Lung microvascular endothelial cell (primary cell): Measurements from ENCODE around the gene XCL1. TPM values are rescaled to one million over a fixed set of nuclear protein-coding genes. Genes with fewer than 3 reads are reported as not detected.
"Not testable (repeated sequence)": the region's sequence is repeated elsewhere in the genome, so short reads cannot be mapped to it uniquely, and the experiment has no call there.

Experiments used
- DNase-seq, 2 donors: peaks; one replicate each; pipeline versions ENCODE4 v3.0.0 to v3.0.0-alpha.2; 2010; ENCODE audit warnings: low read depth in 2 of 2
- total RNA-seq: library from RNA; depleted of rRNA; stranded (reverse); fragments of >200 nt; gene quantifications from 2 replicates; pipeline ENCODE4 v1.2.1, GENCODE V29; 2014

The XCL1 gene
- not detected in 2 replicates for total RNA-seq

DNA sequence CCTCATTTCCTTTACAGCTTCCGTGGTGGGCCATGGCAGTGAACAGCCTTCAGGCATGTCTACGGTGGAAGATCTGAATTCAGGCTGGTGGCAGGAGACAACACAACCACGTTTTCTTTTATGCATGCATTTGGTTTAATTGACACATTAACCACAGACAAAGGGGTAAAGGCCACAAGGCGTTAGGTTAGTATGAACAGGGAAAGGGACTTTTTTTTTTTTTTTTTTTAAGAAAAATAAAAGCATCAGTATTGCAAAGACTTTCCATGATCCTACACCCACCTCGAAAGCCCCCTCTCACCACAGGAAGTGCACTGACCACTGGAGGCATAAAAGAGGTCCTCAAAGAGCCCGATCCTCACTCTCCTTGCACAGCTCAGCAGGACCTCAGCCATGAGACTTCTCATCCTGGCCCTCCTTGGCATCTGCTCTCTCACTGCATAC lies at the start of gene XCL1:
Gene XCL1 (plus strand): TSS at position 361 of the 444 bp plus-strand sequence. CDS start 33 bp downstream, at position 394.
- DNase-seq, result not testable (repeated sequence)

- peak in 1 of 2 donors; percentile 83 for DNase-seq
Observed at GRCh38 chr1:168529518-168529917, 46.9 kb upstream of the XCL1 start.

DNA sequence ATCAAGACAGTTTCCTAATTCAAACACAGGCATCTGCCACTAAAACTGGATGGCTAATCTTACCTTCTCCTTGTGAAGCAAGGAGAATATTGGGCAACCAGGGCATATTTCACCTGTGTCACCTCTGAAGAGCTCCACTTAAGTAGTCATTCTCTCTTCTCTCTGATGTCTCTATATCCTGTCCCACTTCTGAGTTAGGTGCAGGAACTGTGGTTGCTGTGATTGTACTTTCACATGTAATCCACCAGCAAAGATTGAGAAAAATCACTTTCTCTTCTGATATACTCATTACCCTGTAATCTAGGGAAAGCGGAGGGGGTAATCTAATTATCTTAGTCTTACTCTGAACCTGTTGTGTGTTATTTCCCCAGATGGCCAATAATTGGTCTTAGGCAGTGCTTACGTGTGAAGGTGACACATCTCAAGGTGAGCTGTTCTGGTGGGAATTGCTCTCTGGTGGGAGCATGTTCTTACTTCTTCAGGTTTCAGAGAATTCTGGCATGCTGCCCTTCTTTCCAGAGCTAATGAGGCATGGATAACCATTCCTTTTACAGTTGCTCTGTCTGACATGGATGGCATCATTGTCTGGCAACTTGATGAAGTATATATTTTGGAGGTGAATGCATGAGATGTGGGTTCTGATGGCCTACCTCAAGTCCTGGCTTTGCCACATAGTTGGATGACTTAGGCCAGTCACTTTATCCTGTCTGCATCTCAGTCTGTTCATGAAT lies 44.6 kb upstream of the XCL1 start:
- DNase-seq, result no peak

GRCh38 chr1:168535536-168535935 lies 40.9 kb upstream of the XCL1 start:
- peak in 1 of 2 donors; percentile 4 for DNase-seq

DNA sequence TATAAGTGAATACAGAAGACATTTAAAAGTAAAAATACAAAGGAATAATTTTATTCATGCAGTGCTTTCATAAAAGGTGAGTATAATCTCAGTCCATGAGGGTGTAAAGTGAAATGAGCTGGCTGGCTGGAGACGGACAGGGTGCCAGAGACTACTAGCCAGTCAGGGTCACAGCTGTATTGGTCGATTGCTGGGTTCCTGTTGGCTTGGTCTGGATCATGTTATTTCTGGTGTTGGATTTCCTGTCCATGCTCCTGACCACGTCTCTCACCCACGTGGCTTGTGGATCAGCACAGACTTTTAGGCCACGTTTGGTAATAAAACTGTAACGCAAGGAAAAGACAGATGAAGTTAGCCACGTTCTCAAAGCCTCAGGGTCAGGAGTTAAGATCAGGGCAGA lies 35.6 kb upstream of the XCL1 start:
- DNase-seq, result peak in 1 of 2 donors; percentile 57

DNA sequence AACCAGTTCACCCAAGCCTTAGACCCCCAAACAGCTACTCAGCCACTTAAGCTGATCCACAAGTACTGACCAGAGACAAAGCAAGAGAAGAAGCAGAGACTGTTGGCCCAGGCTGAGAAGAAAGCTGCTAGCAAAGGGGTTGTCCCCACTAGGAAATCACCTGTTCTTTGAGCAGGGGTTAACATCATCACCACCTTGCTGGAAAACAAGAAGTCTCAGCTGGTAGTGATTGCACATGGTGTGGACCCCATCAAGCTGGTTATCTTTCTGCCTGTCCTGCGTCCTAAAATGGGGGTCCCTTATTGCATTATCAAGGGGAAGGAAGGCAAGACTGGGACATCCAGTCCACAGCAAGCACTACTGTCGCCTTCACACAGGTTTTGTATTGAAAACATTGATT lies 33.4 kb upstream of the XCL1 start:
- DNase-seq, result not testable (repeated sequence)

GRCh38 chr1:168543840-168544498 lies 32.4 kb upstream of the XCL1 start, which contains the start of gene XCL2:
Gene XCL2 (minus strand): TSS chr1:168543997. CDS start chr1:168543964, 33 bp downstream.
- not testable (repeated sequence) for DNase-seq

GRCh38 chr1:168545678-168546552 lies 30.5 kb upstream of the XCL1 start:
- peak; percentile 51 to 52 for DNase-seq

DNA sequence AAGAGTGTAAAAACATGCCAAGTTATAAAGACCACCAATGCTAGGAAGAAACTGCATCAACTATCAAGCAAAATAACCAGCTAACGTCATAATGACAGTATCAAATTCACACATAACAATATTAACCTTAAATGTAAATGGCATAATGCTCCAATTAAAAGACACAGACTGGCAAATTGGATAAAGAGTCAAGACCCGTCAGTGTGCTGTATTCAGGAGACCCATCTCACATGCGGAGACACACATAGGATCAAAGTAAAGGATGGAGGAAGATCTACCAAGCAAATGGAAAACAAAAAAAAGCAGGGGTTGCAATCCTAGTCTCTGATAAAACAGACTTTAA lies 29.9 kb upstream of the XCL1 start:
- DNase-seq, result not testable (repeated sequence)

- DNase-seq, result no peak
Observed at GRCh38 chr1:168550971-168551370, 25.4 kb upstream of the XCL1 start.

DNA sequence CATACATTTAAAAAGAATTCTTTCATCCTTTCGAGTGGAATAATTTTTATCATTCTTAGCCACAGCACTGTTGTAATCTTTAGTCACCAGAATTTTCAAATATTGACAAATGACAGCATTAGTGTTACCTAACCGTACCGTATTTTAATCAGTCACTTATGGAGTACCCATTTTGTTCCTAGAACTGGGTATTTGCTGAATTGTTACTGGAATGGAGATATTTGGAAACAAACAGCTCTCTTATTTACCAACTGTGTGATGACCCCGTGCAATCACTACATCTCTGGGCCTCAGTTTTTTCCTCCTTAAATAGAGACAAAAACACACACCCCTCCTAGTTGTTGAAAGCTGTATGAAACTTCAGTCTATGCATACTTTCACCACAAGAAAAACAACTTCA lies 24.7 kb upstream of the XCL1 start:
- no peak for DNase-seq

DNA sequence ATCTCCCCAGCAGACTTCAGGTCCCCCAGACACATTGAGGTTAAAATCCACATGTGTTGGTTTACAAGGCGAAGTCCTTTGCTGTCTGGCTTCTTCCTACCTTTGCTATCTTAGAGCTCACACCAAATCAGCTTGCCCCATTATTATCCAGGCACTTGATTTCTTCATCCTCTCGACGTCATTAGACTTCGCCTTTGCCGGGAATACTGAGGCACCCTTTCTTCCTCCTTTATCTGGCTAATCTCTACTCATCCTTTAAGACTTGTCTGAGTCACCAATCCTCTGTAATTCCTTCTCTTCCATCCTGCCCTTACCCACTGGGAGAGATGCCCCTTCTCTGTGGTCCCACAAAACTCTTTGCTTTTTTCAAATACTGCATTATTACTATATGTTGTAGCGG lies 23.4 kb upstream of the XCL1 start:
- no peak for DNase-seq

- no peak for DNase-seq
Observed at GRCh38 chr1:168553680-168554553, 22.5 kb upstream of the XCL1 start.

GRCh38 chr1:168554603-168555483 lies 21.6 kb upstream of the XCL1 start:
- DNase-seq, result no peak

GRCh38 chr1:168555508-168556046 lies 20.8 kb upstream of the XCL1 start:
- DNase-seq, result no peak

GRCh38 chr1:168556647-168557046 lies 19.8 kb upstream of the XCL1 start:
- no peak for DNase-seq

DNA sequence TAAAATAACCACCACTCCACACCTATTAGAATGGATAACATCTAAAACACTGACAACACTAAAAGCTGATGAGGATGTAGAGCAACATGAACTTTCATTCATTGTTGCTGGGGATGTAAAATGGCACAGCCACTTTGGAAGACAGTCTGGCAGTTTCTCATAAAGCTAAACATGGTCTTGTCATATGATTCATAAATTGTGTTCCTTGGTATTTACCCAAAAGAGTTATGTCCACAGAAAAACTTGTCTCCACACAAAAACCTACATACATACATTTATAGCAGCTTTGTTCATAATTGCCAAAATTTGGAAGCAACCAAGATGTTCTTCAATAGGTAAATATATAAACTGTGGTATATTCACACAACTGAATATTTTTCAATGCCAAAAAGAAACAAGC lies 16.0 kb upstream of the XCL1 start:
- no peak for DNase-seq

DNA sequence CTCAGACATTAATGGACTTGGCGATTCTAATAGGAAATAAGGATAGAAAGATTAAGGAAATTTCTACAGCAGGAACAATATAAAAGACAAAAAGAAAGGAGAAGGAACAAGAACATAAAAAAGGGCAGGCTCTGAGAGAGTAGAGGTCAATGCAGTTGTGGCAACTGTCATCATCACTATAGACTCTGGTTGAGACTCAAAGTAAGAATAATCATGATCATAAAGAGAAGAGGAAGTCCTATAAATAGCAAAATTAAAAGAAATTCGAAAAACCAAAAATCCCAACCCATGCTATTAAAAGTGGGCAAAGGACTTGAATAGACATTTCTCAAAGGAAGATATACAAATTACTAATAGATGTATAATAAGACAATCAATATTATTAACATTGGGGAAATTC lies 14.4 kb upstream of the XCL1 start:
- no peak for DNase-seq

DNA sequence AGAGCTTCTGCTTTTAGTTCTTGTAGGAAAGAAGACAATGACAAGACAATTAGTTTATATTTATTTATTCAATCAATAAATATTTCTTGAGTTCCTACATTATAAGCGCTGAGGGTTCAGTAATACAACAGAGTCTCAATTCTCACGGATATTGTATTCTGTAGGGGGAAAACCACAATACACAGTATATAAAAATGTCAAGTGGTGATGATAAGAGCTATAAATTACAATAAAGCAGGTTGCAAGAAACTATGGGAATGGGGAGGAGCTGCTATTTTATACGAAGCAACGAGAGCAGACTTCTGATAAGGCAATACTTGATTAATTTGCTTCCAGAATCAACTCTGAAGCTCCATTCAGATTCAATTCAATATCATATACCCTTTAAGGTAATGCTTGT lies 10.6 kb upstream of the XCL1 start:
- DNase-seq, result no peak

DNA sequence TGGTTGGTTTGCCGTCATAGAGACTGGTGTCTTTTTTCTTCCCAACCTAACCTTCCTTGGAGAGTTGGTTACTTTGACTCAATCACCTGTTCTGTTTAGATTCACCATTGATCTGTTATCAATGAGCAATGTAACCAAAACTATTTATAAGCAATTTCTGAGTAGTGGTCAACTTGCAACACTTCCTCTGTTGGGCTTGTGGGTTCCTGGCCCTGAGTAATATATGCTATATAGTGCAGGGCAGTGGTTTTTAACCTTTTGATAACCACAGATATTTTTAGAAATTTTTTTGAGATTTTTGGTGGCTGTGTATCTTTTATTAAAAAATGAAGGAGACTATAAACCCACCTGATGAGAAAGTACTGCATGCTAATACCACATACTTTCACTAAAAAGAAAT lies 9.4 kb upstream of the XCL1 start:
- no peak for DNase-seq
